HepG2 (cell line): ENCODE data around the gene KIF17. TPM values are rescaled to one million over a fixed set of nuclear protein-coding genes. Genes with fewer than 3 reads are reported as not detected.

Experiments used
- FIP1L1 ChIP-seq: fragments of 200-400 bp; formaldehyde crosslinking; IDR thresholded peaks from 2 replicates; pipeline ENCODE4 v1.6.1; 2018; ENCODE audit warnings: low read depth, mild to moderate bottlenecking, low read length, moderate library complexity, borderline replicate concordance; ENCODE audit not compliant: insufficient read depth
- FOXP4 ChIP-seq: sonication (generic); formaldehyde crosslinking; IDR thresholded peaks from 2 replicates; pipeline ENCODE4 v1.4.0; 2020; ENCODE audit warnings: missing genetic modification reagents
- NR2C2 ChIP-seq: sonication (generic); formaldehyde crosslinking; IDR thresholded peaks from 2 replicates; pipeline ENCODE4 v1.4.0; 2020; ENCODE audit warnings: missing genetic modification reagents, mild to moderate bottlenecking, moderate library complexity, borderline replicate concordance
- POLR2AphosphoS2 ChIP-seq: IDR thresholded peaks from 2 replicates; pipeline ENCODE4 v1.6.1; 2011; ENCODE audit warnings: low read depth, low read length, improper control_type of control experiment
- SP1 ChIP-seq, 2 experiments: fragments of 450-650 bp in 1 of 2; sonication (generic) in 1 of 2; formaldehyde crosslinking in 1 of 2; IDR thresholded peaks; 2 replicates each; pipeline versions ENCODE4 v1.4.0 to v1.6.1; 2016 to 2020; ENCODE audit warnings: missing genetic modification reagents in 1 of 2
- ZBTB10 ChIP-seq: sonication (generic); formaldehyde crosslinking; IDR thresholded peaks from 2 replicates; pipeline ENCODE4 v1.4.0; 2020; ENCODE audit warnings: missing genetic modification reagents, borderline replicate concordance
- ZHX1 ChIP-seq: sonication (generic); formaldehyde crosslinking; IDR thresholded peaks from 2 replicates; pipeline ENCODE4 v1.8.1; 2022; ENCODE audit warnings: low read depth, mild to moderate bottlenecking, missing genetic modification reagents
- ZNF260 ChIP-seq: sonication (generic); formaldehyde crosslinking; IDR thresholded peaks from 2 replicates; pipeline ENCODE4 v1.4.0; 2020; ENCODE audit warnings: missing genetic modification reagents, low read depth, mild to moderate bottlenecking, borderline replicate concordance
- polyA plus RNA-seq, 8 experiments: library from polyadenylated mRNA; depleted of rRNA in 3 of 8; stranded (reverse) in 7 of 8; unstranded in 1 of 8; fragments of >200 nt; fragmentation: Illumina TruSeq in 4 of 8; extraction: Trizol in 4 of 8; gene quantifications; 2 replicates each; pipeline versions ENCODE4 v1.2.1 to v1.2.3, GENCODE V29; 2011 to 2016; ENCODE audit warnings: low read depth in 4 of 8, missing spikeins in 1 of 8, mixed read lengths in 1 of 8; ENCODE audit not compliant: insufficient read depth in 1 of 8
- total RNA-seq, 5 experiments: library from RNA; depleted of rRNA; stranded (reverse); fragments of >200 nt; fragmentation: Illumina TruSeq; extraction: Trizol; gene quantifications; 2 replicates each; pipeline ENCODE4 v1.2.3, GENCODE V29; 2016; ENCODE audit warnings: low read depth in 1 of 5
- TF ChIP-seq, protein P1 (sequence below): sonication (generic); formaldehyde crosslinking; IDR thresholded peaks from 2 replicates; pipeline ENCODE4 v1.5.0; 2020; ENCODE audit warnings: mild to moderate bottlenecking, missing genetic modification reagents
- TF ChIP-seq, protein P2 (sequence below): sonication (generic); formaldehyde crosslinking; IDR thresholded peaks from 2 replicates; pipeline ENCODE4 v1.5.1; 2020; ENCODE audit warnings: missing genetic modification reagents, mild to moderate bottlenecking, borderline replicate concordance
- TF ChIP-seq, protein P3 (sequence below): sonication (generic); formaldehyde crosslinking; conservative IDR thresholded peaks from 2 replicates; pipeline ENCODE4 v1.4.0; 2020; ENCODE audit warnings: missing genetic modification reagents

The KIF17 gene
- total and polyA plus RNA-seq, 2 of the 13 experiments (the other 11 are each of a cell fraction or from before 2014, with no cell fraction given), result 0.24 to 0.44 TPM

GRCh38 chr1:20696397-20697333, 21.1 kb downstream of the KIF17 start (continued):
- TF ChIP-seq ZHX1 (CRISPR knock-in tag) (0 out of 2 replicates have a peak, but pooled peaks have one; percentile 51), FIP1L1 (no peak), SP1 (IDR thresholded peaks at IDR 0.05) (no peak), SP1 (CRISPR knock-in tag; IDR thresholded peaks at IDR 0.05) (0 out of 2 replicates have a peak, but pooled peaks have one; percentile 18), ZBTB10 (CRISPR knock-in tag) (0 out of 2 replicates have a peak, but pooled peaks have one; percentile 34), FOXP4 (CRISPR knock-in tag) (0 out of 2 replicates have a peak, but pooled peaks have one; percentile 11), POLR2AphosphoS2 (no peak), ZNF260 (CRISPR knock-in tag) (no peak), NR2C2 (CRISPR knock-in tag) (no peak; the same call in 1 of the 2 replicates)
- TF ChIP-seq, protein P1, sequence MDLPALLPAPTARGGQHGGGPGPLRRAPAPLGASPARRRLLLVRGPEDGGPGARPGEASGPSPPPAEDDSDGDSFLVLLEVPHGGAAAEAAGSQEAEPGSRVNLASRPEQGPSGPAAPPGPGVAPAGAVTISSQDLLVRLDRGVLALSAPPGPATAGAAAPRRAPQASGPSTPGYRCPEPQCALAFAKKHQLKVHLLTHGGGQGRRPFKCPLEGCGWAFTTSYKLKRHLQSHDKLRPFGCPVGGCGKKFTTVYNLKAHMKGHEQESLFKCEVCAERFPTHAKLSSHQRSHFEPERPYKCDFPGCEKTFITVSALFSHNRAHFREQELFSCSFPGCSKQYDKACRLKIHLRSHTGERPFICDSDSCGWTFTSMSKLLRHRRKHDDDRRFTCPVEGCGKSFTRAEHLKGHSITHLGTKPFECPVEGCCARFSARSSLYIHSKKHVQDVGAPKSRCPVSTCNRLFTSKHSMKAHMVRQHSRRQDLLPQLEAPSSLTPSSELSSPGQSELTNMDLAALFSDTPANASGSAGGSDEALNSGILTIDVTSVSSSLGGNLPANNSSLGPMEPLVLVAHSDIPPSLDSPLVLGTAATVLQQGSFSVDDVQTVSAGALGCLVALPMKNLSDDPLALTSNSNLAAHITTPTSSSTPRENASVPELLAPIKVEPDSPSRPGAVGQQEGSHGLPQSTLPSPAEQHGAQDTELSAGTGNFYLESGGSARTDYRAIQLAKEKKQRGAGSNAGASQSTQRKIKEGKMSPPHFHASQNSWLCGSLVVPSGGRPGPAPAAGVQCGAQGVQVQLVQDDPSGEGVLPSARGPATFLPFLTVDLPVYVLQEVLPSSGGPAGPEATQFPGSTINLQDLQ (CRISPR knock-in tag), result no peak
- TF ChIP-seq, protein P2, sequence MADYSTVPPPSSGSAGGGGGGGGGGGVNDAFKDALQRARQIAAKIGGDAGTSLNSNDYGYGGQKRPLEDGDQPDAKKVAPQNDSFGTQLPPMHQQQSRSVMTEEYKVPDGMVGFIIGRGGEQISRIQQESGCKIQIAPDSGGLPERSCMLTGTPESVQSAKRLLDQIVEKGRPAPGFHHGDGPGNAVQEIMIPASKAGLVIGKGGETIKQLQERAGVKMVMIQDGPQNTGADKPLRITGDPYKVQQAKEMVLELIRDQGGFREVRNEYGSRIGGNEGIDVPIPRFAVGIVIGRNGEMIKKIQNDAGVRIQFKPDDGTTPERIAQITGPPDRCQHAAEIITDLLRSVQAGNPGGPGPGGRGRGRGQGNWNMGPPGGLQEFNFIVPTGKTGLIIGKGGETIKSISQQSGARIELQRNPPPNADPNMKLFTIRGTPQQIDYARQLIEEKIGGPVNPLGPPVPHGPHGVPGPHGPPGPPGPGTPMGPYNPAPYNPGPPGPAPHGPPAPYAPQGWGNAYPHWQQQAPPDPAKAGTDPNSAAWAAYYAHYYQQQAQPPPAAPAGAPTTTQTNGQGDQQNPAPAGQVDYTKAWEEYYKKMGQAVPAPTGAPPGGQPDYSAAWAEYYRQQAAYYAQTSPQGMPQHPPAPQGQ (CRISPR knock-in tag), result 0 out of 2 replicates have a peak, but pooled peaks have one; percentile 37
- TF ChIP-seq, protein P3, sequence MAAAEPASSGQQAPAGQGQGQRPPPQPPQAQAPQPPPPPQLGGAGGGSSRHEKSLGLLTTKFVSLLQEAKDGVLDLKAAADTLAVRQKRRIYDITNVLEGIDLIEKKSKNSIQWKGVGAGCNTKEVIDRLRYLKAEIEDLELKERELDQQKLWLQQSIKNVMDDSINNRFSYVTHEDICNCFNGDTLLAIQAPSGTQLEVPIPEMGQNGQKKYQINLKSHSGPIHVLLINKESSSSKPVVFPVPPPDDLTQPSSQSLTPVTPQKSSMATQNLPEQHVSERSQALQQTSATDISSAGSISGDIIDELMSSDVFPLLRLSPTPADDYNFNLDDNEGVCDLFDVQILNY (CRISPR knock-in tag), result no peak
